Smooth muscle cell of the brain vasculature (primary cell): Measurements from ENCODE around the gene CORO7.

Experiments used
- DNase-seq: peaks from one replicate; pipeline ENCODE4 v3.0.0-alpha.2; 2012; ENCODE audit warnings: low read depth, low spot score

Gene CORO7

DNA sequence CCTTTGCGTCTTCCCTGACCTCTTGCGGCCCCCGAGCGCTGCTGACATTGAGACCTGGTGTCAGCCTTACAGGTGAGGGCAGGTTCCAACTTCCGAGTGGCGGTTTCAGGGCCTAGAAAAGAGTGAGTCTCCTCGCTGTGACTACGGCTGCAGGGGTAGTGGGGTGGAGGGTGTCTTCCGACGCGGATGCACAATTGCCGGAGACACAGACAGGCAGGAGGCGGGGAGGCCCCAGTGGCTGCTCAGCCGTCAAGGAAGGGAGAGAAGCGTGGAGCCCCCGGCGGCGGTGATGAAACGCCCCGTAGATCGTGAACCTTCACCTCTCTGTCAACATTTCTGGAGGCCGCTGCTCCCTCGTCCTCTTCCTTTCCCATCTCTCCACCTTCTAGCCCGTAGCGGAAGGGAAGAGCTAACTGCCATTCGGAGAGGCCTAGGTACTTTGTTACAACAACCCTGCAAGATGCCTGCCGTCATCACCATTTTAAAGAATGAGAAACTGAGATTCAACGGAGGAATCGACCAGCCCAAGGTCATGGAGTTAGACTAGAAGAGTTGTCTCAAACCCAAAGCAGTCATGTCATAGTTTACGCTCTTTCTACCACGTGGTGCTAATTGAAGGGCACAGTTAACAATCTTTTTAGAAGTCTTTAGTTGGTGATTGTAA lies 9.8 kb upstream of the CORO7 start:
- no peak for DNase-seq

DNA sequence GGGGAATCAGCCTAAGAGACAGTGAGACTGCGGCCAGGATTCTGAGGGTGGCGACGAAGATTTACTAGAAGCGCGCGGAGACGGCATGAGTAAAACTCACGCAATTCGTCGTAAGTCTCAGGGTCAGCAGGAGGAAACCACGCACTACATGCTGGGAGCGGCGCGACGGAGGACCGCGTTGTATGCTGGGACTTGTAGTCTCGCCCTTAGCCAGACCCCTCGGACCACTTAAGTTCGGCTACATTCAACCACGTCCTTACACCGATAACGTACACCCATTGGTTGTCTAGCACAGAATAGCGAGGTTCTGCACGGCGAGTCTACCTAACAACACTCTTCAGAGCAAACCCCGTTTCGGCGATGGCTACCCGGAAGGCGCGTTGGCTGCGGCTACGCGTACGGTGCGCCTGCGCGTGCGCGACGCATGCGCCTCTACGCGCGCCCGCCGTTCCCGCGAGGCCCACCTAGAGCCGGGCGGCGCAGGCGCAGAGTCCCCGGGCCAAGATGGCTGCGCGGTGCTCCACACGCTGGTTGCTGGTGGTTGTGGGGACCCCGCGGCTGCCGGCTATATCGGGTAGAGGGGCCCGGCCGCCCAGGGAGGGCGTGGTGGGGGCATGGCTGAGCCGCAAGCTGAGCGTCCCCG lies 9.1 kb upstream of the CORO7 start, which contains the start of gene DNAJA3:
Gene DNAJA3, plus strand, starts transcription at position 491 of the 643 bp plus-strand sequence. Its CDS starts 14 bp downstream, at position 505.
- peak; percentile 84 for DNase-seq

- no peak for DNase-seq
Observed at GRCh38 chr16:4420505-4421105, 4.2 kb upstream of the CORO7 start.

DNA sequence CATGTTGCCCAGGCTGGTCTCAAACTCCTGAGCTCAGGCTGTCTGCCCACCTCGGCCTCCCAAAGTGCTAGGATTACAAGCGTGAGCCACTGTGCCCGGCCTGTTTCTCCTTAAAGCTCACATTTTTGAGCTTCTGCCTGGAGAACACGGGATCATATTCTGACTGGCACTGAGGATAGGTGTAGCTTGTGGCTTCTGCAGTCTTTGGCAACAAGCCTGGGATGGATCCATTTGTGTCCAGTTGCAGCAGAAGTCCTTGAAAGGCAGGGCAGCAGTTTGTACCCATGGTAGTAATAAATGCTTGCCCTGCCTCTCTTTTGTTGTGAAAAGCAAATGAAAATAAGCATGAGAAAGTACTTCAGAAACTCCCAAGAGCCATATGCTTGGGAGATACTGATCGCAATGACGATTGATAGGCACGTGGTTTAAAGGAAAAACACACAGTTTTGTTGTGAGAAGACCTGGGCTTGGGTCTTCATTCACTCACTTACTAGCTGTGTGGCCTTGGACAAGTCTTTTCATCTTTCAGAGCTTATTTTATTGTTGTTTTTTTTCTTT lies 3.1 kb upstream of the CORO7 start:
- no peak for DNase-seq

DNA sequence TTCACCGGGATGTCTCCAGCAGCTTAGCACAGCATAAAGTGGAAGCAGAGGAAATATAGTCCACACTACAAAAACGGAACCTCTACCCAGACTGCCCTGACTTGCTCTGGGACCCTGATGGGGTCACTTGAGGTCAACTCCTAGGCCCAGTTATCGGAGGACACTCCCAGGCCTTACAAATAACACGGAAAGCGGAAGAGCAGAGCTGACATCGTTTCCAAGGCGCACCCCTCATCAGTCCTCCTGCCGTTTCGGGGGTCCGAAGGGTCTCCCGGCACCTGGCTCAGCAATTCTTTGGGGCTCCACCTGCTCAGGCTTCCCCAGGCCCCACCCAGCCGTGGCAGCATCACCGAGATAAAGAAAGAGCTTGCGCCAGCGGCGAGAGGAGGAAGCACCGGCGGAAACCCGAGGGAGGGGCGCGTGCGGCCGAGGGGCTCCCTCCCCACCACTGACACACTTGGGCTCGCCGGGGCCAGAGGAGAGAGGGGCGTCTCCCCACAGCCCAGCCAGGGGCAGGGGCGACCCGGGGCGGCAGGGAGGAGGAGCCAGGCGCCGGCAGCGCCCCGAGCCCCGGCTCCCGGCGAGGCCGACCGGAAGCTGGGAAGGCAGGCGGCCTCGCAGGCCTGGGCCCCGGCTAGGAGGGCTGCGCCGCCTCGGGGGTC lies 727 bp downstream of the CORO7 start:
- DNase-seq = no peak

- DNase-seq = no peak
Observed at GRCh38 chr16:4414187-4414917, 2.0 kb downstream of the CORO7 start.

GRCh38 chr16:4412854-4413253 lies 3.5 kb downstream of the CORO7 start:
- DNase-seq = no peak

- no peak for DNase-seq
Observed at GRCh38 chr16:4412159-4412558, 4.2 kb downstream of the CORO7 start.

GRCh38 chr16:4411684-4412083 lies 4.7 kb downstream of the CORO7 start:
- DNase-seq = no peak

GRCh38 chr16:4410335-4411075 lies 5.9 kb downstream of the CORO7 start:
- peak; percentile 80 for DNase-seq

DNA sequence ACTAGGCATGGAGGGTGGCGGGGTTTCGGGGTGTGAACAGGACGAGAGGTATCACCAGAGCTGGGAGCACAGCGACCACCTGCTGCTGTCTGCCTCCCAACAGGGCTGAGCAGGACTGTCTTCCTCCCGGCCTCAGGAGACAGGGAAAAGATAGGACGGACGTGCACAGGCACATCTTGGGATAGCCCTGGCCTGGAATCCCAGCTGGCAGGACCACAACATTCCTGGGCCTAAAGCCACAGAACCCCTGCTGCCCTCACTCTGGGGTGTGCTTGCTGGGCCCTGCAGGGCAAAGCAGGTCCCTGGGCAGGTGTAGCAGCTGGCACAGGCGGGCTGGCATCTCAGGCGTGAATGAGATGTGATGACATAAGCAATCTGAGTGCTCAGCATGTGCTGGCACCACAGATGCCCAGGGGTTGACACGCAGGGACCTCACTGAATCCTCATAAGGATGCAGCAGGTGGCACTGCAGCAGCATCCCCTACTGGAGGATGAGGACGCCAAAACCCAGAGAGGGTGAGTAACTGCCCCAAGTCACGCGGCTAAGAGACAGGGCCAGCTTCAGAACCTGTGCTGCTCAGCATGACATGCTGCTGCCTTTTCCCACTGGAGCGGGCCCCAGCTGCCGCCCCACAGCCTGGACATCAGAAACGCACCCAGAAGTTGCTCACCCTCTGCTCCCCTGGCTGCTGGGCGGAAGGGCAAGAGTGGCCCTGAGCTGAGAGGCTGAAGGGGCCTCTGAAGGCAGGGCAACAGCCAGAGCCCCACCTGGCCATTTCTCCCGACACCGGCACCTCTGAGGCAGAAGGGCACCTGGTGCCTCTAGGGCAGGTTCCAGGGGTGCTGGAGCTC lies 7.1 kb downstream of the CORO7 start:
- DNase-seq = no peak

GRCh38 chr16:4408323-4408690 lies 8.1 kb downstream of the CORO7 start:
- DNase-seq = no peak

DNA sequence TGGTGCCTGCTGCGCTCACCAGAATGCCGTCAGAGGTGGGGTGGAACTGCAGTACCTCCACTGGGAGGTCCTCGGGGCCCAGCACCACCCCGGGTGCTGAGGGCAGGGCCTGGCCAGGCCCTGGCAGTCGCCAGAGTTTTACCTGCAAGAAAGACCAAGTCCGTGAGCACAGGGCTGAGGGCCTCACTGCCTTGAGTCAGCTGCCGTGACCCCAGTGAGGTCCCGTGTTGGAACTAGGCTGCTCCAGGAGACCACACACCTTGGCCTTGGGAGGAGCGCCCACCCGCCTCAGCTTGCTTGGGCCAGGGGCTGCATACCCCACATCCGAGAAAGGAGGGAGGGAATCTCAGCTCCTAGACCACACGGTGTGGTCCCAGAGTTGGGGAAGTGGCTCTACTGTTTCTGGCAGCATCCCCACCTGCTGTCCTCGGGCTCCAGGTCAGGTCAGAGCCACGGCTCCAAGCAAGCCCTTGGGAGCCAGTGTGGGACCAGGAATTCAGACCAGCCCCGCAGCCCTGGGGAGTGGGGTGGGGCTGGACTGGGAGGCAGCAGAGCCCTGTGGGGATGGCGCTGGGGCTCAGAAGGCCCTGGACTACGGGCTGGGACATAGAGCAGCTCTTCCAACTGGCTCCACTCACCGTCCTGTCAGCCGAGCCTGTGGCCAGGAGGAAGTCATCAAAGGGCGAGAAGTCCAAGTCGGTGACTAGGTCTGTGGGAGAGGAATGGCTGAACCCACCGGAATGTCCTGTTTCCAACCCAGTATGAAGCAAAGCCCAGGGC lies 8.7 kb downstream of the CORO7 start:
- no peak for DNase-seq

DNA sequence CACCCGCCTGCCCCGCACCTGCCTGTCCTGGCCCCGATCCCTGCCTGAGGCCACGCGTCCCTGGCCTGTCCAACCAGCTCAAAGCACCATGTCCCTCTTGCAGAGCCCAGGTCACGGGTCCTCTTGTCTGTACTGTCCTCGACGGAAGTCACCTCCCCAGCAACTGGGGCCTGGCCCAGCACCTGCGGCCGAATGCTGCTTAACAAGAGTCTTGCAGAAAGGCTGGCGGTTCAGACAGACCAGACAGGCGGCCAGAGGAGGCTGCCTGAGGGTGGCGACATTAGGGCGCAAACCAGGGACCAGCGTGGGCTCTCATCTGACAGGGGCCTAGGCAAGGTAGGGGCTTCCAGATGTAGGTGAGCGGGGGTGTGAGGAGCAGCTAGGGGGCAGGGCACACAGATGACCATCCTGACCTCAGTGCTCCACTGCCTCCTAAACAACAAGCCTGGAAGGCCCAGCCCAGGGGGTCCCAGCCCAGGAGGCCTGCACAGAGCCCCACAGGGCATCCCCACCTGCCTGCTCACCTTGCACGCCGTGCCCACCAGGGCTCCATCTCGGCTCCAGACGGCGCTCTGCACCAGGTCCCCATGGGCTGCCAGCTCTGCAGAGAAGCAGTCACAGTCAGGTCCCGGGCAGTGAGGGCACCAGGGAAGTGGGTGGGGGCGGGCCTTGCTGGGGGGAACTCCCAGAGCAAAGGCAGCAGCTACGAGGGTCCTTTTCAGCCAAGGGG lies 11.3 kb downstream of the CORO7 start:
- no peak for DNase-seq

DNA sequence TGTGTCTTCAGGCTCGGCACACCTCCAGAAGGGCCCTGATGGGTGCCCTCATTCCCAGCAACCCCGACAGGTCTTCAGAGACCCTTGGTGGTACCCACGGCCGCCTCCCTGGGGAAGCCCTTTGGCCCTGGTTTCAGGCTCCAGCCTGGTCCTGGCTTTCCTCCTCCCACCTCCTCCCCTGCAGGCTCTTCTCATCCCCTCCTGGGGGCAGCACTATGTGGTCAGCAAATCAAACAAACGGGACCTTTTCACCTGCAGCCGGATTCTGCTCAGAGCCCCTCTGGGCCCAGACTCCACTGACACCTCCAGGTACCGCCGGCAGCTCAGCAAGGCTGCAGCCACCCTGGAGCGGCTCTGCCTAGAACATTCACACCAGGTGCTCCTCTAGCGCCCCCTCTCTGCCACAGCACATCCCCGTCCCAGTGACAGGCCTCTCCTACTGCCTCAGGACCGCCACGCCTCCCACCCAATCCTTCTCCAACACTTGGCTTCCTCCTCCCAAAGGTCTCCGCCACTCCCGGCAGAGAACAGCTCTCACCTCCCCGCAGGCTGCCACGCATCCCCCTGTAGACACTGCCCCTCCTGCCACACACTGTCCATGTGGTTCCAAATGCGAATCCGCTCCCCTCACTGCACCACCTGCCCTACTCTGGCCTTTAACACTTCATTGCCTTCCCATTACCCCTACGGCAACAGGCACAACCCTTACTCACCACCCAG lies 12.0 kb downstream of the CORO7 start:
- DNase-seq = no peak

DNA sequence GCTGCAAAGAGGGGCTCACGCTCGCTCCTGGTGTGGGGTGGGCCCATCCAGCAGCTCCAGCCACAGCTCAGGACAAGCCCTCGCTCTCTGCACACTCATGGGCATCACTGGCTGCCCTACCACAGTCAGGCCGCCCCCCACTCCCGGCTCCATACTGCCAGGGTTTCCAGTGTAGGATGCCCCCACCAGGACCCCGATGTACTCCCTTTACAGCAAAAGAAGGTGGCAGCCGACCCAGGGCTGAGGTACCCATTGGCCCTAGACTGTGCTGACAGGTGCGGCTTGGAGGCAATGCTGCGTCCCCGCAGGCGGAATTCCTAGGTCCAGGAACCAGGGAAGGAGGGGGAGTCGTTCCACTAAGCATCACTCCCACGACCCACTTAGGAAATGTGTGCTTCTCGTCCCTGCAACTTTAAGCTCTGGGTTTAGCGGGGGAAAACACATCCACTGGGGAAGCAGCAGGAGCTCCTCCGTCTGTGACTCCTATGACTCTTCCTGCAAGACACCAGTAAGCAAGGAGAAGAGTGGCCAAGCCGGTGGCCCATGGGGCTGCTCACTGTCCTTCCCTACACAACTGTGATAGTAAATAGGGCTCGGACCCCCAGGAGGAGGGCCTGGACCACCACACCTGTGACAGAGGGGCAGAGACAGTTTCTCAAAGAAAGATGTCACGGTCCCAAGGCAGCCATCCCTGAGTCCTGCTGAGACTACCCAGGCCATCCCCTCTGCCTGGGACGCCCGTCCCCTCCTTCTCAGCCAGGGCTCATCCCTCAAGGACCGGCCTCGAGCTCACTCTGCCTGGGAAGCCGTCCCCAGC lies 13.1 kb downstream of the CORO7 start:
- DNase-seq = no peak
